ENCODE data around the gene RPL5. TPM values are rescaled to one million over a fixed set of nuclear protein-coding genes. Genes with fewer than 3 reads are reported as not detected.

The RPL5 gene
- total and polyA plus RNA-seq, 9 of the 15 experiments (the other 6 are each of a cell fraction or from before 2014, with no cell fraction given) = 1,467 to 4,252 (median 2,454) TPM

DNA sequence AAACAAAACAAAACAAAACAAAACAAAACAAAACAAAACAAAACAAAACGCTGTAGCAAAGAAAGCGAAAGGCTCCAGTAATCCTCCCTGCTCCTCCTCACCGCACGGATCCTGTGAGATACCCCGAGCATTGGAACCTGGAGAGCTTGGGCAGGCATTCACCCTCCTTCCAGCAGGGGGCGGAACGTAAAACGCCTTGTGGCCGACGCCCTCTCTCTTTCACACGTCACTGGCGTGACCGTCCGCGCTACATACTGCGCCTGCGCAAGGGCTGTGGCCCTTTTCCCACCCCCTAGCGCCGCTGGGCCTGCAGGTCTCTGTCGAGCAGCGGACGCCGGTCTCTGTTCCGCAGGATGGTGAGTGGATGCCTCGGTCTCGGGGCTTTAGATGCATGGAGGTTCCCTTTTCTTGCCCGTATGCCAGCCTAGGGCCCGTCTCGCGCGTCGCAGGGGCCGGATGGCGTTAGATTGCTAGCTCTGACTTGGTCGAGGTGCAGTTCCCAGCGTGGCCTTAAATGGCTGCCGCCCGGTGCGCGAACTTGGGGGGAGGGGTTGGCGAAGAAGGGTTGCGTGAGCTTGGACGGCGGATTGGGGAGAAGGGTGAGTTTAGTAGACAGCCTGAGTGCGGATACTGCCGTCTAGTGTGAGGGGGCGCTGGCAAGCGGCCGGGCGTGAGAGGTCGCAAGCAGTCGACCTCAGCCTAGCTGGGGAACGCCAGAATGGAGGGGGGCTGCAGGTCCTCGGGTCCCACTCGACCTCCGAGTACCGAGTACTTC lies at the start of gene RPL5 (continued):
- peak; percentile 85 to 91 for TF ChIP-seq MNT (conservative IDR thresholded peaks at IDR 0.05)
- no peak for TF ChIP-seq NCOA4 (IDR thresholded peaks at IDR 0.05; ENCODE audit: partially characterized antibody)
- TF ChIP-seq MEIS2 (IDR thresholded peaks at IDR 0.05; ENCODE audit: partially characterized antibody) = peak; percentile 84
- TF ChIP-seq SNRNP70 (optimal IDR thresholded peaks at IDR 0.05; ENCODE audit: low read depth, low read length) = peak; percentile 62
- no peak; the same call in 1 of the 2 replicates for TF ChIP-seq ZNF143 (CRISPR knock-in tag; IDR thresholded peaks at IDR 0.05)
- no peak for TF ChIP-seq MAFG (tag; conservative IDR thresholded peaks at IDR 0.05)
- no peak; the same call in 1 of the 2 replicates for TF ChIP-seq DIDO1 (tag; IDR thresholded peaks at IDR 0.05; ENCODE audit: low read depth)
- no peak for TF ChIP-seq STAT5B (CRISPR knock-in tag; IDR thresholded peaks at IDR 0.05)
- TF ChIP-seq ID3 (CRISPR knock-in tag; IDR thresholded peaks at IDR 0.05) = no peak
- TF ChIP-seq ID3 (tag; IDR thresholded peaks at IDR 0.05) = peak; percentile 84
- TF ChIP-seq HBP1 (CRISPR knock-in tag; IDR thresholded peaks at IDR 0.05) = peak; percentile 53; the same call in 1 of the 2 replicates
- TF ChIP-seq ZNF133 (CRISPR knock-in tag; IDR thresholded peaks at IDR 0.05) = no peak
- no peak for TF ChIP-seq DDX20 (tag; IDR thresholded peaks at IDR 0.05; ENCODE audit: low read depth)
- TF ChIP-seq NFATC3 (IDR thresholded peaks at IDR 0.05) = peak; percentile 88
- TF ChIP-seq CBX5 (IDR thresholded peaks at IDR 0.05; ENCODE audit: borderline replicate concordance, low read depth) = peak; percentile 67; the same call in 1 of the 2 replicates
- TF ChIP-seq, protein P1, sequence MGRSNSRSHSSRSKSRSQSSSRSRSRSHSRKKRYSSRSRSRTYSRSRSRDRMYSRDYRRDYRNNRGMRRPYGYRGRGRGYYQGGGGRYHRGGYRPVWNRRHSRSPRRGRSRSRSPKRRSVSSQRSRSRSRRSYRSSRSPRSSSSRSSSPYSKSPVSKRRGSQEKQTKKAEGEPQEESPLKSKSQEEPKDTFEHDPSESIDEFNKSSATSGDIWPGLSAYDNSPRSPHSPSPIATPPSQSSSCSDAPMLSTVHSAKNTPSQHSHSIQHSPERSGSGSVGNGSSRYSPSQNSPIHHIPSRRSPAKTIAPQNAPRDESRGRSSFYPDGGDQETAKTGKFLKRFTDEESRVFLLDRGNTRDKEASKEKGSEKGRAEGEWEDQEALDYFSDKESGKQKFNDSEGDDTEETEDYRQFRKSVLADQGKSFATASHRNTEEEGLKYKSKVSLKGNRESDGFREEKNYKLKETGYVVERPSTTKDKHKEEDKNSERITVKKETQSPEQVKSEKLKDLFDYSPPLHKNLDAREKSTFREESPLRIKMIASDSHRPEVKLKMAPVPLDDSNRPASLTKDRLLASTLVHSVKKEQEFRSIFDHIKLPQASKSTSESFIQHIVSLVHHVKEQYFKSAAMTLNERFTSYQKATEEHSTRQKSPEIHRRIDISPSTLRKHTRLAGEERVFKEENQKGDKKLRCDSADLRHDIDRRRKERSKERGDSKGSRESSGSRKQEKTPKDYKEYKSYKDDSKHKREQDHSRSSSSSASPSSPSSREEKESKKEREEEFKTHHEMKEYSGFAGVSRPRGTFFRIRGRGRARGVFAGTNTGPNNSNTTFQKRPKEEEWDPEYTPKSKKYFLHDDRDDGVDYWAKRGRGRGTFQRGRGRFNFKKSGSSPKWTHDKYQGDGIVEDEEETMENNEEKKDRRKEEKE (IDR thresholded peaks at IDR 0.05; ENCODE audit: borderline replicate concordance in 1 of 2, control insufficient read depth in 1 of 2, low read depth in 2 of 2, low read length in 1 of 2) = no peak
- peak; percentile 98 for TF ChIP-seq MAX (CRISPR knock-in tag; IDR thresholded peaks at IDR 0.05)
- TF ChIP-seq ZNF121 (CRISPR knock-in tag; conservative IDR thresholded peaks at IDR 0.05) = no peak
- TF ChIP-seq POLR2G (IDR thresholded peaks at IDR 0.05; ENCODE audit: low read depth, low read length) = peak; percentile 100

Measured in K562 (cell line).